ENCODE results near the gene HMX3. TPM values are rescaled to one million over a fixed set of nuclear protein-coding genes. Genes with fewer than 3 reads are reported as not detected.

HMX3 gene
- polyA plus RNA-seq, 1 donor = 1.5 TPM

GRCh38 chr10:123102673-123103072, 33.1 kb upstream of the HMX3 start:
- no peaks in the 10 kb centered on the region for H3K36me3 ChIP-seq (ENCODE audit: control insufficient read depth, insufficient read depth, low read length)
- WGBS (ENCODE audit: insufficient coverage, low lambda C conversion rate) = no CpG with 5 or more reads among the region's 2 CpGs

GRCh38 chr10:123103944-123104343, 31.8 kb upstream of the HMX3 start:
- no peak overlapping the region for H3K27ac ChIP-seq (ENCODE audit: low read length)
- H3K9me3 ChIP-seq (ENCODE audit: control insufficient read depth, low read depth, low read length) = no peaks in the 10 kb centered on the region
- H3K27me3 ChIP-seq (ENCODE audit: control insufficient read depth, insufficient read depth, low read length) = peaks cover 2% of the 10 kb centered on the region
- peak in 1 of 2 donors; percentile 17 for DNase-seq
- H3K4me1 ChIP-seq (ENCODE audit: control insufficient read depth, insufficient read depth, low read length) = no peaks in the 10 kb centered on the region
- no CpG with 5 or more reads among the region's 9 CpGs for WGBS (ENCODE audit: insufficient coverage, low lambda C conversion rate)
- no peak overlapping the region for H3K4me3 ChIP-seq (ENCODE audit: low read length)
- H3K36me3 ChIP-seq (ENCODE audit: control insufficient read depth, insufficient read depth, low read length) = no peaks in the 10 kb centered on the region

More at GRCh38 chr10:123102673-123103072, 33.1 kb upstream of the HMX3 start:
- no peak for DNase-seq
- H3K9me3 ChIP-seq (ENCODE audit: control insufficient read depth, low read depth, low read length) = no peaks in the 10 kb centered on the region
- H3K27ac ChIP-seq (ENCODE audit: low read length) = no peak overlapping the region
- peaks cover 2% of the 10 kb centered on the region for H3K27me3 ChIP-seq (ENCODE audit: control insufficient read depth, insufficient read depth, low read length)
- H3K4me1 ChIP-seq (ENCODE audit: control insufficient read depth, insufficient read depth, low read length) = no peaks in the 10 kb centered on the region
- H3K4me3 ChIP-seq (ENCODE audit: low read length) = no peak overlapping the region

- WGBS (ENCODE audit: insufficient coverage, low lambda C conversion rate) = no CpG with 5 or more reads among the region's 7 CpGs
- no peak for DNase-seq
- no peaks in the 10 kb centered on the region for H3K4me1 ChIP-seq (ENCODE audit: control insufficient read depth, insufficient read depth, low read length)
- H3K27me3 ChIP-seq (ENCODE audit: control insufficient read depth, insufficient read depth, low read length) = peaks cover 6% of the 10 kb centered on the region
- no peaks in the 10 kb centered on the region for H3K36me3 ChIP-seq (ENCODE audit: control insufficient read depth, insufficient read depth, low read length)
- no peaks in the 10 kb centered on the region for H3K9me3 ChIP-seq (ENCODE audit: control insufficient read depth, low read depth, low read length)
- no peak overlapping the region for H3K4me3 ChIP-seq (ENCODE audit: low read length)
- H3K27ac ChIP-seq (ENCODE audit: low read length) = no peak overlapping the region
Measured at GRCh38 chr10:123109466-123109865, 26.3 kb upstream of the HMX3 start.

GRCh38 chr10:123117644-123118417, 17.9 kb upstream of the HMX3 start:
- peaks cover 40% of the 10 kb centered on the region for H3K27me3 ChIP-seq (ENCODE audit: control insufficient read depth, insufficient read depth, low read length)
- H3K27ac ChIP-seq (ENCODE audit: low read length) = no peak overlapping the region
- no CpG with 5 or more reads among the region's 26 CpGs for WGBS (ENCODE audit: insufficient coverage, low lambda C conversion rate)
- no peak overlapping the region for H3K4me3 ChIP-seq (ENCODE audit: low read length)
- H3K4me1 ChIP-seq (ENCODE audit: control insufficient read depth, insufficient read depth, low read length) = no peaks in the 10 kb centered on the region
- H3K9me3 ChIP-seq (ENCODE audit: control insufficient read depth, low read depth, low read length) = no peaks in the 10 kb centered on the region
- DNase-seq = no peak
- no peaks in the 10 kb centered on the region for H3K36me3 ChIP-seq (ENCODE audit: control insufficient read depth, insufficient read depth, low read length)

- WGBS (ENCODE audit: insufficient coverage, low lambda C conversion rate) = no CpG with 5 or more reads among the region's 8 CpGs
- H3K4me1 ChIP-seq (ENCODE audit: control insufficient read depth, insufficient read depth, low read length) = no peaks in the 10 kb centered on the region
Measured at GRCh38 chr10:123119081-123119480, 16.7 kb upstream of the HMX3 start.

GRCh38 chr10:123126246-123126645, 9.5 kb upstream of the HMX3 start:
- no peak for DNase-seq
- WGBS (ENCODE audit: insufficient coverage, low lambda C conversion rate) = no CpG with 5 or more reads among the region's 5 CpGs
- Histone ChIP-seq H3K9me3 (ENCODE audit: control insufficient read depth, low read depth, low read length) (no peaks in the 10 kb centered on the region), H3K27ac (ENCODE audit: low read length) (no peak overlapping the region), H3K4me3 (ENCODE audit: low read length) (no peak overlapping the region), H3K4me1 (ENCODE audit: control insufficient read depth, insufficient read depth, low read length) (no peaks in the 10 kb centered on the region), H3K27me3 (ENCODE audit: control insufficient read depth, insufficient read depth, low read length) (peaks cover 69% of the 10 kb centered on the region), H3K36me3 (ENCODE audit: control insufficient read depth, insufficient read depth, low read length) (no peaks in the 10 kb centered on the region)

More at GRCh38 chr10:123119081-123119480, 16.7 kb upstream of the HMX3 start:
- H3K27ac ChIP-seq (ENCODE audit: low read length) = no peak overlapping the region
- H3K4me3 ChIP-seq (ENCODE audit: low read length) = no peak overlapping the region
- peaks cover 44% of the 10 kb centered on the region for H3K27me3 ChIP-seq (ENCODE audit: control insufficient read depth, insufficient read depth, low read length)
- DNase-seq = no peak
- no peaks in the 10 kb centered on the region for H3K36me3 ChIP-seq (ENCODE audit: control insufficient read depth, insufficient read depth, low read length)
- no peaks in the 10 kb centered on the region for H3K9me3 ChIP-seq (ENCODE audit: control insufficient read depth, low read depth, low read length)

- H3K27me3 ChIP-seq (ENCODE audit: control insufficient read depth, insufficient read depth, low read length) = peaks cover 88% of the 10 kb centered on the region
- DNase-seq = no peak
Measured at GRCh38 chr10:123129618-123130271, 6.0 kb upstream of the HMX3 start.

GRCh38 chr10:123132576-123133477, 2.9 kb upstream of the HMX3 start:
- WGBS (ENCODE audit: insufficient coverage, low lambda C conversion rate) = no CpG with 5 or more reads among the region's 48 CpGs
- Histone ChIP-seq H3K36me3 (ENCODE audit: control insufficient read depth, insufficient read depth, low read length) (no peaks in the 10 kb centered on the region), H3K9me3 (ENCODE audit: control insufficient read depth, low read depth, low read length) (peaks cover 10% of the 10 kb centered on the region), H3K27me3 (ENCODE audit: control insufficient read depth, insufficient read depth, low read length) (peaks cover 96% of the 10 kb centered on the region), H3K4me3 (ENCODE audit: low read length) (no peak overlapping the region), H3K4me1 (ENCODE audit: control insufficient read depth, insufficient read depth, low read length) (peaks cover 3% of the 10 kb centered on the region), H3K27ac (ENCODE audit: low read length) (no peak overlapping the region)
- peak; percentile 67 for DNase-seq

More at GRCh38 chr10:123129618-123130271, 6.0 kb upstream of the HMX3 start:
- Histone ChIP-seq H3K36me3 (ENCODE audit: control insufficient read depth, insufficient read depth, low read length) (no peaks in the 10 kb centered on the region), H3K4me3 (ENCODE audit: low read length) (no peak overlapping the region), H3K9me3 (ENCODE audit: control insufficient read depth, low read depth, low read length) (peaks cover 3% of the 10 kb centered on the region), H3K4me1 (ENCODE audit: control insufficient read depth, insufficient read depth, low read length) (no peaks in the 10 kb centered on the region), H3K27ac (ENCODE audit: low read length) (no peak overlapping the region)
- no CpG with 5 or more reads among the region's 4 CpGs for WGBS (ENCODE audit: insufficient coverage, low lambda C conversion rate)

GRCh38 chr10:123133541-123134342, 2.0 kb upstream of the HMX3 start:
- peaks cover 97% of the 10 kb centered on the region for H3K27me3 ChIP-seq (ENCODE audit: control insufficient read depth, insufficient read depth, low read length)
- no peak overlapping the region for H3K4me3 ChIP-seq (ENCODE audit: low read length)
- H3K27ac ChIP-seq (ENCODE audit: low read length) = no peak overlapping the region
- no peaks in the 10 kb centered on the region for H3K36me3 ChIP-seq (ENCODE audit: control insufficient read depth, insufficient read depth, low read length)
- peaks cover 3% of the 10 kb centered on the region for H3K4me1 ChIP-seq (ENCODE audit: control insufficient read depth, insufficient read depth, low read length)
- peaks cover 10% of the 10 kb centered on the region for H3K9me3 ChIP-seq (ENCODE audit: control insufficient read depth, low read depth, low read length)
- no peak for DNase-seq
- no CpG with 5 or more reads among the region's 40 CpGs for WGBS (ENCODE audit: insufficient coverage, low lambda C conversion rate)

All from large intestine (tissue), 3 donors.